Measurements from ENCODE around the gene MAP4K2.

DNA sequence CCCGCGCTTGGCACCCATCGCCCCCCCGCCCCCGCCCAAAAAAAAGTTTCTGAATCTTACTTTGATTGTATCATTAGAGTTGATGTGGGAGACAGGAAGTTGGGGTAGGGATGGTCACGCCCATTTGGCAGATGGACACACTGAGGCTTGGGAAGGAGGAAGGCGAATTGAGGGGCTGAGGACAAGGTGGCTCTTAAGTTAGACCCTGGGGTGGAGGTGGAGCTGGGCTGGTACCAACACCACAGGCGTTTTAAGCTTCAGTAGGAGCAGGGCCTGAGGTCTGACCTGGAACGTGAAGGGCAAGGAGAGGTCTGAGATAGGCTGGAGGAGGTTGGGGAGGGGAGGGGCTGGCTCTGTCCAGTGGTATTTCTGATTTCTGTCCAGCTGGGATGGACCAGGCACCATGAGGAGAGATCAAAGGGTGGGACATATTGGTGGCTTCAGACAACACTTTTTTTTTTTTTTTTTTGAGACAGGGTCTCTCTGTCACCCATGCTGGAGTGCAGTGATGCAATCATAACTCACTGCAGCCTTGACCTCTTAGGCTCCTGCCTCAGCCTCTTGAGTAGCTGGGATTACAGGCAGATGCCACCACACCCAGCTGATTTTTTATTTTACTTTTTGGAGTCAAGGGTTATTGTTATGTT is 42.2 kb upstream of the MAP4K2 start:
- TF ChIP-seq BHLHE40 (IDR thresholded peaks at IDR 0.05; ENCODE audit: borderline replicate concordance) (no peak), SP1 (IDR thresholded peaks at IDR 0.05) (no peak), TARDBP (IDR thresholded peaks at IDR 0.05) (no peak), ELF4 (IDR thresholded peaks at IDR 0.05) (no peak), FOXK2 (IDR thresholded peaks at IDR 0.05) (no peak), FOXM1 (IDR thresholded peaks at IDR 0.05; ENCODE audit: borderline replicate concordance) (no peak), L3MBTL2 (conservative IDR thresholded peaks at IDR 0.05) (no peak), ARNT (IDR thresholded peaks at IDR 0.05) (no peak), FOXA1 (IDR thresholded peaks at IDR 0.05) (no peak), SUZ12 (IDR thresholded peaks at IDR 0.05) (no peak), ZNF384 (IDR thresholded peaks at IDR 0.05) (no peak), HDGF (IDR thresholded peaks at IDR 0.05; ENCODE audit: borderline replicate concordance) (no peak), NFRKB (IDR thresholded peaks at IDR 0.05) (no peak)
- TF ChIP-seq, protein P1, sequence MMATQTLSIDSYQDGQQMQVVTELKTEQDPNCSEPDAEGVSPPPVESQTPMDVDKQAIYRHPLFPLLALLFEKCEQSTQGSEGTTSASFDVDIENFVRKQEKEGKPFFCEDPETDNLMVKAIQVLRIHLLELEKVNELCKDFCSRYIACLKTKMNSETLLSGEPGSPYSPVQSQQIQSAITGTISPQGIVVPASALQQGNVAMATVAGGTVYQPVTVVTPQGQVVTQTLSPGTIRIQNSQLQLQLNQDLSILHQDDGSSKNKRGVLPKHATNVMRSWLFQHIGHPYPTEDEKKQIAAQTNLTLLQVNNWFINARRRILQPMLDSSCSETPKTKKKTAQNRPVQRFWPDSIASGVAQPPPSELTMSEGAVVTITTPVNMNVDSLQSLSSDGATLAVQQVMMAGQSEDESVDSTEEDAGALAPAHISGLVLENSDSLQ (IDR thresholded peaks at IDR 0.05) = no peak
